OCI-LY7 (cell line): ENCODE results near the gene C3orf33. TPM values are rescaled to one million over a fixed set of nuclear protein-coding genes. Genes with fewer than 3 reads are reported as not detected.
A peak's percentile ranks its signal among the peaks of the same experiment; 100 is the strongest.

Source experiments
- Bru-seq: library from RNA; stranded (reverse); fragments of 400-500 nt; gene quantifications from one replicate; lab custom pipeline; 2021; lab: Mats Ljungman, UMichigan
- BruChase-seq, 2 experiments: library from RNA; stranded (reverse); fragments of 400-500 nt; gene quantifications; one replicate each; lab custom pipeline; 2021; lab: Mats Ljungman, UMichigan
- BruUV-seq: library from RNA; stranded (reverse); fragments of 400-500 nt; replicated peaks from 2 replicates; lab custom pipeline; 2021; lab: Mats Ljungman, UMichigan
- CTCF ChIA-PET: fragments of 300-600 bp; sonication (Branson Sonifier 250); formaldehyde crosslinking; loops from one replicate; lab custom pipeline; 2022; ENCODE audit warnings: antibody characterized with exemption; ENCODE audit not compliant: unreplicated experiment; lab: Charles Lee
- POLR2A ChIA-PET: fragments of 300-600 bp; sonication (Branson Sonifier 250); formaldehyde crosslinking; loops from one replicate; lab custom pipeline; 2022; ENCODE audit warnings: antibody characterized with exemption; lab: Charles Lee
- DNase-seq: peaks from one replicate; pipeline ENCODE4 v3.0.0-alpha.2; 2015; ENCODE audit warnings: low spot score
- H2AFZ ChIP-seq: fragments of 200-600 bp; sonication (generic), shearing (Covaris generic); 2 replicates; pipeline ENCODE4 v1.6.1; 2014; ENCODE audit warnings: mild to moderate bottlenecking, antibody characterized with exemption, low read length, moderate library complexity
- H3K27ac ChIP-seq: fragments of 200-600 bp; sonication (generic); 2 replicates; pipeline ENCODE4 v1.5.1; 2014; ENCODE audit warnings: mixed run types, low read depth, mild to moderate bottlenecking, moderate library complexity, low read length, inconsistent platforms; ENCODE audit not compliant: poor library complexity, severe bottlenecking
- H3K36me3 ChIP-seq: fragments of 200-600 bp; sonication (generic); 2 replicates; pipeline ENCODE4 v1.6.1; 2014; ENCODE audit warnings: mild to moderate bottlenecking, antibody characterized with exemption, low read length, moderate library complexity, mixed read lengths; ENCODE audit not compliant: insufficient read depth
- H3K4me1 ChIP-seq: fragments of 200-600 bp; sonication (generic); 2 replicates; pipeline ENCODE4 v1.5.1; 2014; ENCODE audit warnings: mild to moderate bottlenecking, low read length; ENCODE audit not compliant: insufficient read depth, poor library complexity, severe bottlenecking
- H3K4me2 ChIP-seq: fragments of 200-600 bp; sonication (generic); 2 replicates; pipeline ENCODE4 v1.6.1; 2014; ENCODE audit warnings: mild to moderate bottlenecking, low read length
- H3K4me3 ChIP-seq: fragments of 200-600 bp; sonication (generic); 2 replicates; pipeline ENCODE4 v1.5.1; 2014; ENCODE audit warnings: mild to moderate bottlenecking, low read depth, low read length; ENCODE audit not compliant: poor library complexity, severe bottlenecking
- H3K79me2 ChIP-seq: fragments of 200-600 bp; sonication (generic); 2 replicates; pipeline ENCODE4 v1.6.1; 2016; ENCODE audit warnings: low read depth, mild to moderate bottlenecking, low read length, moderate library complexity, mixed read lengths; ENCODE audit not compliant: insufficient read depth
- H3K9me2 ChIP-seq: fragments of 200-600 bp; sonication (generic); 2 replicates; pipeline ENCODE4 v1.6.1; 2016; ENCODE audit warnings: mild to moderate bottlenecking, low read length, mixed read lengths; ENCODE audit not compliant: insufficient read depth
- H3K9me3 ChIP-seq: fragments of 200-600 bp; sonication (generic); 2 replicates; pipeline ENCODE4 v1.6.1; 2014; ENCODE audit warnings: mild to moderate bottlenecking, mixed run types, low read length, mixed read lengths
- H4K20me1 ChIP-seq: fragments of 200-600 bp; sonication (generic); 2 replicates; pipeline ENCODE4 v1.6.1; 2014; ENCODE audit warnings: mild to moderate bottlenecking, antibody characterized with exemption, low read length, moderate library complexity, mixed read lengths; ENCODE audit not compliant: insufficient read depth
- CTCF ChIP-seq: fragments of 200-600 bp; sonication (generic); conservative IDR thresholded peaks from 2 replicates; pipeline ENCODE4 v1.5.1; 2014; ENCODE audit warnings: mild to moderate bottlenecking, antibody characterized with exemption, low read length, moderate library complexity, mixed read lengths
- EZH2phosphoT487 ChIP-seq: fragments of 200-600 bp; sonication (generic); IDR thresholded peaks from 2 replicates; pipeline ENCODE4 v1.6.1; 2018; ENCODE audit warnings: low read depth, borderline replicate concordance, mild to moderate bottlenecking, mixed run types, antibody characterized with exemption, low read length, moderate library complexity, mixed read lengths
- intact Hi-C: fragments of 100-400 bp; cut with micrococcal nuclease; formaldehyde crosslinking; loops from one replicate; pipeline ENCODE4 v1.10.0; 2022; ENCODE audit not compliant: unreplicated experiment
- long read RNA-seq: library from polyadenylated mRNA; stranded (forward); transcript quantifications from one replicate; pipeline ENCODE4 v2.0.0, GENCODE V29; 2022
- total RNA-seq, 2 experiments: library from RNA; depleted of rRNA in 1 of 2; stranded (reverse); fragments of >200 nt in 1 of 2; shearing (Covaris generic) in 1 of 2; gene quantifications; 2 replicates each; pipeline ENCODE4 v1.2.3, GENCODE V29; 2014 to 2022

C3orf33 gene, protein sequence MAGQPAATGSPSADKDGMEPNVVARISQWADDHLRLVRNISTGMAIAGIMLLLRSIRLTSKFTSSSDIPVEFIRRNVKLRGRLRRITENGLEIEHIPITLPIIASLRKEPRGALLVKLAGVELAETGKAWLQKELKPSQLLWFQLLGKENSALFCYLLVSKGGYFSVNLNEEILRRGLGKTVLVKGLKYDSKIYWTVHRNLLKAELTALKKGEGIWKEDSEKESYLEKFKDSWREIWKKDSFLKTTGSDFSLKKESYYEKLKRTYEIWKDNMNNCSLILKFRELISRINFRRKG
- total RNA-seq (2014; rRNA removed; shearing (Covaris generic)) (0.38 and 0.49 TPM in 2 replicates), total RNA-seq (2022) (0.40 and 0.74 TPM in 2 replicates), Bru-seq, nascent RNA (percentile 30 among the genes with signal in this experiment), BruChase-seq, experiment 1, labeled RNA remaining after a 6-hour chase (percentile 20 among the genes with signal in this experiment), BruChase-seq, experiment 2, labeled RNA remaining after a 2-hour chase (percentile 31 among the genes with signal in this experiment)
- long read RNA-seq, partial matches to known transcripts = 0 of 2 reads
- long read RNA-seq, other reads (novel, unspliced or antisense) = 1 of 2 reads

DNA sequence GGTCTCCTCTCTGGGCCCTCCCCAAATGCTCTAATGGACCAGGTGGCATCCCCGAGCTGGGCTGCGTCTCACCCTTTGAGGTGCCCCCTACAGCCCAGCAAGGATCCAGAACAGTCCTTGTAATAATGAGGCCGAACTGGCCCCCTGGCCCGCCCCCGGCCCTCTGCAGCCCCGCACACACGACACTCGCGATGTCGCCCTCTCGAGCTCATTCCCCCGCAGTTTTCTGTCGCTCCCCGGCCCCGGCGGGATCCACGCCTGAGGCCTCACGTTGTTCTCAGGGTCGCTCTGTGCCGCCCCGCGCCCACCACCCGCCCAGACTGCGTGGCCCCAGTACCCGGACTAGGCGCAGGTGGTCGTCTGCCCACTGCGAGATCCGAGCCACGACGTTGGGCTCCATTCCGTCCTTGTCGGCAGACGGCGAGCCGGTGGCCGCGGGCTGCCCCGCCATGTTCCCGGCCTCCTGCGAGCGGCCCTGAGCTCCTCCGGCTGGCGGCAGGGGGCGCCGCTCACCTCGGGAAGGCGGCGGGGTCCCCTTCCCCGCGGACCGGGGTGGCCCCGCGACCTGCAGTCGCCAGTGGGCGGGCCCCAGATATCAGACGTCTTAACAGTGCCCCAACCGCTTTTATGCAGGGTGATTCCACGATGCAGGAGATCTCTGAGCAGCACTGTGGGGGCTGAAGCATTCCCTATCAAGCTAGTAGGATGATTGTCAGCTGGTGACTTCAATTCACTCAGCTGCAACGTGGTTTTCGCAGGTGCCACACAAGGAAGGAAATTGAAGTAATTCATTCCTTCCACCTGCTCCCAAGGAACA lies at the start of gene C3orf33:
C3orf33 (minus strand) TSS at position 477 of the 817 bp plus-strand sequence; CDS start at position 451, 26 bp downstream.
- BruUV-seq = no TSS peak
- peak within 1 kb of the TSS; percentile 75 for H2AFZ ChIP-seq
- H3K4me3 ChIP-seq = peak within 1 kb of the TSS; percentile 71
- peak; percentile 62 for DNase-seq
- POLR2A ChIA-PET = interaction anchor here (0.6 to 1.5 kb wide), 3 partner anchors 31 to 144 kb away, joined by 3 to 4 read pairs (median 3); partner anchors contain the start of gene SLC33A1
- H3K9me3 ChIP-seq = no peaks in the 10 kb centered on the region
- intact Hi-C loops = loop anchor here (2.0 kb wide), 1 partner anchor 49 kb away; the partner anchor contains the start of gene SLC33A1
- no peaks in the 10 kb centered on the region for H3K4me1 ChIP-seq
- H3K9me2 ChIP-seq = no peaks in the 10 kb centered on the region
- peak within 1 kb of the TSS; percentile 77 for H3K4me2 ChIP-seq
- TF ChIP-seq CTCF (peak; percentile 77), EZH2phosphoT487 (no peak)
- H4K20me1 ChIP-seq = no peaks in the 10 kb centered on the region
- no peaks in the 10 kb centered on the region for H3K79me2 ChIP-seq
- CTCF ChIA-PET = interaction anchor here (1.0 kb wide), 1 partner anchor 64 kb away, joined by 3 read pairs; no protein-coding TSS in a partner anchor
- no peak within 1 kb of the TSS for H3K27ac ChIP-seq
- H3K36me3 ChIP-seq = no peaks in the 10 kb centered on the region

GRCh38 chr3:155854141-155854940 lies 48.3 kb upstream of the C3orf33 start, which contains the start of gene SLC33A1:
TSS of gene SLC33A1 (minus strand) at chr3:155854427. CDS start at chr3:155853997, 430 bp downstream.
- no TSS peak for BruUV-seq
- H4K20me1 ChIP-seq = peaks cover 18% of the 10 kb centered on the region; the same call in 1 of the 2 replicates
- peaks cover 13% of the 10 kb centered on the region; the same call in 1 of the 2 replicates for H3K36me3 ChIP-seq
- H3K4me2 ChIP-seq = peak within 1 kb of the TSS; percentile 99
- intact Hi-C loops = loop anchor here (1.0 to 10.0 kb wide), 5 partner anchors 16 to 1530 kb away; partner anchors contain the start of genes C3orf33, DHX36, GMPS and TIPARP
- H3K79me2 ChIP-seq = peaks cover 43% of the 10 kb centered on the region
- H3K4me1 ChIP-seq = peaks cover 23% of the 10 kb centered on the region
- H2AFZ ChIP-seq = peak within 1 kb of the TSS; percentile 97
- TF ChIP-seq EZH2phosphoT487 (no peak), CTCF (no peak)
- no peaks in the 10 kb centered on the region for H3K9me3 ChIP-seq
- H3K4me3 ChIP-seq = peak within 1 kb of the TSS; percentile 98
- ChIA-PET POLR2A (interaction anchor here (0.9 to 2.2 kb wide), 10 partner anchors 11 to 1532 kb away, joined by 3 to 16 read pairs (median 4); partner anchors contain the start of gene SSR3), CTCF (no interaction called here)
- no peaks in the 10 kb centered on the region for H3K9me2 ChIP-seq
- H3K27ac ChIP-seq = peak within 1 kb of the TSS; percentile 61
- DNase-seq = peak; percentile 99
